ENCODE data around the gene BNIP3.

- no peak for TF ChIP-seq CTCF (IDR thresholded peaks at IDR 0.05)
- no peak for TF ChIP-seq POLR2AphosphoS5 (IDR thresholded peaks at IDR 0.05)
- TF ChIP-seq POLR2A (IDR thresholded peaks at IDR 0.05): no peak
Measured at GRCh38 chr10:131930586-131931330, 51.0 kb downstream of the BNIP3 start.
